NCI-H2107 treated with DMSO at 0.1 percent for 48 hours (cell line): ENCODE measurements around the gene CARM1.
"Not testable (repeated sequence)": the region's sequence is repeated elsewhere in the genome, so short reads cannot be mapped to it uniquely, and the experiment has no call there.

Experiments
- DNase-seq: peaks from one replicate; lab custom pipeline; 2025; ENCODE audit not compliant: unreplicated experiment; lab: John Stamatoyannopoulos, UW

Gene CARM1

DNA sequence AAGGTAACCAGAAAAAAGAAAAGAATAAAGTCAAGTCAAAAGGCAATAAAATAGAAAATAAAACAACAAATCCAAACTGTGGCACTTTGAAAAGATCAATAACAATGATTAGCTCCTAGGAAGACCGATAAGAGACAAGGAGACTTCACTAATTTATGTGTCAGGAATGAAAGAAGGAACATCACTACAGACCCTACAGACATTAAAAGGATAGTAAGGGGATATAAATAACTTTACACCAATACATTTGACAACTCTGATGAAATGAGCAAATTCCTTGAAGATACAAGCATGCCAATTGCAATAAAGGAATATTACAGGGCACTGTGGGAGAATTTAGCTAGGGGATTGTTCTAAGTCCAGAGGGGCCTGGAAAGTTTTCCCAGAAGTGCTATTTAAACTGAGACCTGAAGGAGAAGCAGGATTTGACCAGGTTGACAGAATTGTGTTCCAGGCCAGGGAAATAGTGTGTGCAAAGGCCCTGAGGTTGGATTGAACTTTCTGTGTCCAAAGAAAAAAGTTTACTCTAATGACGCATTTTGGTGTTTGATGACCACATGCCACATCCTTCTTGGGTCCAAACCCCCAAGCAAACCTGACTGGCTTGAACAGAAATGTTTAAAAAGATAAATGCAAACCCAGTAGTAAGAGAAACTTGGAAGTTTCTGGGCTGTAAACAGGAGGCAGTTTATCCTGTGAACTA, 24.7 kb upstream of the CARM1 start:
- DNase-seq: no peak

DNA sequence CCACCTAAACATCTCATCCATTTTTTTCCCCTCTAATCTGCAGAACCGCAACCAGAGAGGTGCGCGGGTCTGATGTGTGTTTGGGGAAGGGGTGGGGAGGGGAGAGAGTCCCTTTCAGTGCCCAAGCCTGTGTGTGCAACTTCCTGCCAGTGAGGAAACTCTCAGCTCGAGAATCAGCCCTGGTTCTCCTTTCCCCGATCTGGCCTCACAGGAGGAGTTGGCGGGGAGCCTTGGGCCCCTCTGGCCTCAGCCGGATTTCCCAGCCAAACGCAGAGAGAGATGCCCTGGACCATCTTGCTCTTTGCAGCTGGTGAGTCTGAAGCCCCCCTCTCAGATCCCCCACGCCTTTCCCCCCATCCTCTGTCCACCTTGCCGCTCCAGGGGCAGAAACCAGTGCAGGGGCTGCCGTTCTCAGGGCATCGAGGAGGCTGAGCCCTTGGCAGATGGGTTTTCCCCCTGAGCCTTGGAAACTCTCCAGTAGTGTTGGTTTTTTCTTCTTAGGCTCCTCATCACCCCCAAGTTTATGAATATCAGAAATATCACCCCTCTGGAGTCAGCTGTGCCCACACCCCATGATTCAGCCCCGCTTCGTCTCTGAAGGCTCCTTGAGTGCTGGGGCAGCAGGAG, 23.0 kb upstream of the CARM1 start, which contains the start of gene C19orf38:
Gene C19orf38 (plus strand): TSS at position 186 of the 627 bp plus-strand sequence. CDS start 94 bp downstream, at position 280.
- DNase-seq: no peak

DNA sequence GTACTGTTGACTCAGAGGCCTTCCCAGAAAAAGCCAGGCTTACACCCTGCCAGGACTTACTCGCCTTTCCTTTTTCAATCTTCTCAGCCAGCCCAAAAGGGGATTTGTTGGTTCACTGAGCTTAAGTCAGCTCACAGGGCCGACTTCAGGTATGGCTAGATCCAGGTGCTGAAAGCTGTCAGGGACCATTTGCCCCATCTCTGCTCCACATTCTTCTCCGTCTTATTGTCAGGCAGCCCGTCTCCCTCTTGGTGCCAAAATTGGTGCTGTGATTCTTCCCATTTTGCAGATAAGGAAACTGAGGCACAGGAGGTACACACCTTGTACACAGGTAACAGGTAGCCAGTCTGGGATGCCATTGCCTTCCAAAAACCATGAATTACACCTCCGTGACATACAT, 20.7 kb upstream of the CARM1 start:
- DNase-seq: no peak

DNA sequence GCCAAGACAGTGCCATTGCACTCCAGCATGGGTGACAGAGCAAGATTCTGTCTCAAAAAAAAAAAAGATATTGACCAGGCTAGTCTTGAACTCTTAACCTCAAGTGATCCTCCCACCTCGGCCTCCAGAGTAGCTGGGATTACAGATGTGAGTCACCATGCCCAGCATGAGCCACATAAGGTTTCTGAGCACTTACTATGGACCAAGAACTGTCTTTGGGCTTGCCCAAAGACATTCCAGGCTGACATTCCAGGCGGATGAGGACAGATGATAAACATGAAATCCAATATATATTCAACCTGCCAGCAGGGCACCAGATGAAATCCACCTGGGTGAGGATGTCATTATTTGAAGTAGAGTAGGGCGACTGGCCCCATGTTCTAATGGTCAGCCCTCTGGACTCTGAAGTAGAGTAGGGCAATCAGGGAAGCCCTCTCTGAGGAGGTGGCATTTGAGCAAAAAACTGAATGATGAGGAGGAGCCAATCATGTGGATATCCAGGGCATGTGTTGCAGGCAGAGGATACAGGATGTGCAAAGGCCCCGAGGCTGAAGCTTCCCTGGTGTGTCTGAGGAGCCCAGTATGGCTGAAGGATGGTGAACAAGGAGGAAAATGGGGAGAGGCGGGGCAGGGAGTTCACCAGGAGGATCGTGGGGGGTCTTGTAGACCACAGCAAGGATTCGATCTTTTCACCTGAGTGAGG, 19.1 kb upstream of the CARM1 start:
- no peak for DNase-seq

DNA sequence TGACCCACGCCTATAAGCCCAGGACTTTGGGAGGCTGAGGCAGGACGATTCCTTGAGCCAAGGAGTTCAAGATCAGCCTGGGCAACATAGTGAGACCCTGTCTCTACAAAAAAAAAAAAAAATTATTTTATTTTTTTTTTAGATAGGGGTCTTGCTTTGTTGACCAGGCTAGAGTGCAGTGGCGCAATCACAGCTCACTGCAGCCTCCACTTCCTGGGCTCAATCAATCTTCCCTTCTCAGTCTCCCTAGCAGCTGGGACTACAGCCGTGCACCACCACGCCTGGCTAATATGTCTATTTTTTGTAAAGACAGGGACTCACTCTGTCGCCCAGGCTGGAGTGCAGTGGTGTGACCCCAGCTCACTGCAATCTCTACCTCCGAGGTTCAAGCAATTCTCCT, 18.4 kb upstream of the CARM1 start:
- no peak for DNase-seq

DNA sequence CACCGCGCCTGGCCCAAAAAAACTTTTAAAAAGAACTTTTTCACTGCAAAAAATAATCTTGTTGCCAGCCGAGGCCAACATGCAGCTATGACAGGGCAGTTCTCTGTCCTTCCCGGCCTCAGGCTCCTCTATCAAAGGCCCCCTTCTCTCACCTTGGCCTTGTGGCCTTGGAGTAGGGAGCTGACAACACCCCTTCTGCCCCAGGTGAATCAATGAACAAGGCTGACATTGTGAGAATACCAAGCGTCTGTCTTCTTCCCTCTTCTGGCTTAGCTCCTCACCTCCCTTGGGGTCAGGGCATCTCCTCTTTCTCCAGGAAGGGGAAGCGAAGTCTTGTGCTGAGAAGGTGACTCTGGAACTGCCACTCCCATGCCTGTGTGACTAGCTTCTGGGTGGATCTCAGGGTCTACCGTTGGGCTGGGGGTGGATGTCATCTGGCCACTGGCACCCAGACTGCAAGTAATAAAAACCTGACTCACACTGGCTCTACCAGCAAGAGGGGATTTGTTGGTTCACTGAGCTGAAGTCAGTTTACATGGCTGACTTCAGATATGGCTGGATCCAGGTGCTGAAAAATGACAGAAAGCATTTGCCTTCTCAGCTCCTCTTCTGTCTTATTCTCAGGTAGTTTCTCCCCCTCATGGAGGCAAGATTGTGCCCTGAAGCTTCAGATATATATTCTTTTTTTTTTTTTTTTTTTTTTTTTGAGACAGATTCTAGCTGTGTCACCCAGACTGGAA, 16.8 kb upstream of the CARM1 start:
- no peak for DNase-seq

DNA sequence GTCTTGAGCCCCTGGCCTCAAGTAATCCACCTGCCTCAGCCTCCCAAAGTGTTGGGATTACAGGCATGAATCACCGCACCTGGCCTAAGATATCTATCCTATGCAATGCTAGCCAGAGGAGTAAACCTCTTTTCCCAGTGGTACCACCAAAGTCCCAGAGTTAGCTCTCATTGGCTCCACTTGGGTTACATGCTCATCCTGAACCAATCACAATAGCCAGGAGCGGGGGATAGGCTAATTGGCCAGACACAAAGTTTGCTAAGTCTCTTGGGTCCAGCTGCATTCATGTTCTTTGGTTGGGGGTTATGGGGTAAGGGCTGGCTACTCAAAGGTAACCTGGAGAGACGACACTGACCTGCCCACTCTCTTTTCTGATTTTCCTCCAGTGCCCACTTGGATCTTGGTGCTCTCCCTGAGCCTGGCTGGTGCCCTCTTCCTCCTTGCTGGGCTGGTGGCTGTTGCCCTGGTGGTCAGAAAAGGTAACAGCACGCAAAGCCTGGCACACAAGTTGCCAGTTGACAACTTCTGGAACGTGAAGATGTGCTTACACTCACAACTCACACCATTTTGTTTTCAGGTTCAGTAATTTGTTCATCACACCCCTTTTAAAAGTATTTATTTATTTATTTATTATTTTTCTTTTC, 15.4 kb upstream of the CARM1 start:
- no peak for DNase-seq

DNA sequence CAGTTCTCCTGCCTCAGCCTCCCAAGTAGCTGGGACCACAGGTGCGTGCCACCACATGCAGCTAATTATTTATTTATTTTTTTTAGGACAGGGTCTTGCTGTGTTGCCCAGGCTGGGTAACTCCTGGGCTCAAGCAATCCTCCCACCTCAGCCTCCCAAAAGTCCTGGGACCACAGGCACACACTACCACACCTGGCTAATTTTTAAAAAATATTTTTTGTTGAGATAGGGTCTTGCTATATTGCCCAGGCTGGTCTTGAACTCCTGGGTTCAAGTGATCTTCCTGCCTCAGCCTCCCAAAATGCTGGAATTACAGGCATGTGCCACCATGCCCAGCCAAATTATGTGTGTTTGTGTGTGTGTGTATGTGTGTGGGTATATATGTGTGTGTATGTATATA, 14.5 kb upstream of the CARM1 start:
- not testable (repeated sequence) for DNase-seq

DNA sequence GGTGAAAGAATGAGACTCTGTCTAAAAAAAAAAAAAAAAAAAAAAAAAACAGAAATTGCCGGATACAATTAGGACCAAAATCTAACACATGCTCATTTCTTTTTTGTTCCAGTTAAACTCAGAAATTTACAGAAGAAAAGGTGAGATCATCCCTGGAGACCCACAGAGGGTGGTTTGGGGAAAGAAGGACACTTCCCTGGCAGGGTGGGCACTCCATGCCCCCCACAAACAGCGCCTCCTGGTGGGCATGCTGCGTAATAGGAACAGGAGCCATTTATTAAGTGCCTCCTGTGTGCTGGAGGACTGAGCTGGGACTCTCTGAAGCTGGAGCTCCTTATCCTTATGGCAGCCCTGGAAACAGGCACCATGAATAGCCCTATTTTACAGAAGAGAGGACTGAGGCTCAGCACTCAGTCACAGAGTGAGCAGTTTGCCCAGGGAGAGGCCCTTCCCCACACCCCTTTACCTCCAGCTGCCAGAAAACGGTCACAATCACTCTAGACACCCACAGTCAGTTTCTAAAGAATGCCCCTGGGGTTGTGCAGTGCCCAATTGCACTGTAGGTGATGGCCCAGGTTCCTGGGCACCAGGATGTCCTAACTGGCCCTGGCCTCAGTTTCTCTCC, 13.0 kb upstream of the CARM1 start:
- DNase-seq: no peak

DNA sequence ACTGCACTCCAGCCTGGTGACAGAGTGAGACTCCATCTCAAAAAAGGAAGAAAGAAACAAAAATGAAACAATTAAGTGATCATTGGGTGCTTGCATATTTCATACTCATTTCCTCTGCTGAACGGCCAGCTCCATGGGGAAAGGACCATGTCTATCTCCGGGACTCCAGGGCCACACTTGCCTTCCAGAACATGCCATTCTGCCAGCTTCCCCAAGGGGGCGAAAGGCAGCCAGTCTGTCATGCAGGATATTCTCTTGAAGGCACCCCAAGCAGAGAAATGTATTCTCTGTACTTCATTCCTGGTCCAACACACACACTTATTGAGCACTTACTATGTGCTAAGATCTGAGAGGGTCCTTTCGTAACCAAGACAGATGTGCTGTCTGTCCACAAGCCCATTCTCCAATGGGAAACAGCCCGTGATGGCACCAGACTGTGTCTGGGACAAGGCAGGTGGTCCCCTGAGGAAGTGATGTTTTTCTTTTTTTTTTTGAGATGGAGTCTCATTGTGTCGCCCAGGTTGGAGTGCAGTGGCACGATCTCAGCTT, 10.2 kb upstream of the CARM1 start:
- no peak for DNase-seq

DNA sequence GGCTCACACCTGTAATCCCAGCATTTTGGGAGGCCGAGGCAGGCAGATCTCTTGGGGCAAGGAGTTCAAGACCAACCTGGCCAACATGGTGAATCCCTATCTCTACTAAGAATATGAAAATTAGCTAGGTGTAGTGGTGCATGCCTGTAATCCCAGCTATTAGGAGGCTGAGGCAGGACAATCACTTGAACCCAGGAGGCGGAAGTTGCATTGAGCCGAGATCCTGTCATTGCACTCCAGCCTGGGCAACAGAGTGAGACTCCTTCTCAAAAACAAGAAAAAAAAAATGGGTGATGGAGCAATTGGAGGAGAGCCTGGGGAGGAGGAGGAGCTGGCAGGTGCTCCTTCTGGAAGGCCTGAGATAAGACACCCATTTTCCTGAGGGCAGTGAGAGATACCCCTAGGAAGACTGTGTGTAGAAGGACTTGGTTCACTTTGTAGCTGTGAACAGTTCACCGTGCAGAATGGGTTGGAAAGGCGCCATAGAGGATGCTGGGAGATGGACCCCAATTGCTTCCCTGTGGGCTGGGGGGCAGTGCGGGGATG, 8.7 kb upstream of the CARM1 start:
- DNase-seq: no peak

DNA sequence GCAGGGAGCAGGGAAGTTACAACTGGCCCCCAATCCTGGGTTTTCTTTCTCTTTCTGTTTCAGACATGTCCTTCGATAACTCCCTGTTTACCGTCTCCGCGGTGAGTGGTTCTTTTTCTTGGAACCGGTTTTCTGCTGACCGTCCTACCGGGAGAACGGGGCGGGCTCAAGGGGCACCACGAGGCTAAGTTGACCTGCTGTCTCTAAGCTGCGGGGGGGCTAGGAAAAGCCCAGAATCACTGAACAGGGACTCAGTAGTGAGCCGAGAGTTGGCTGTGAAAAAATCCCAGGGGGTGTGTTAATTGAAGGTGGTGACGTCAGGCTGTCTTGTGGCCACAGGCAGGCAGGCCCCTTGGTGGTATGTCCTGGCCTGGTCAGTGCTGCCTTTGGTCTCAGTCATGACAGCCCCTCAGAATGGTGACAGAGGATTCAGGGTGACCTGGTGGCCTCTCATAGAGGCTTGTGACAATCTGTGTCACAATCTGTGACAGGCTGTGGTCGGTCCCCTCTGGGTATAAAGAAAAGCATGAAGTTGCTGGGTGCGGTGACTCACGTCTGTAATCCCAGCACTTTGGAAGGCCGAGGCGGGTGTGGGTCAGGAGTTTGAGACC, 8.1 kb upstream of the CARM1 start:
- no peak for DNase-seq

DNA sequence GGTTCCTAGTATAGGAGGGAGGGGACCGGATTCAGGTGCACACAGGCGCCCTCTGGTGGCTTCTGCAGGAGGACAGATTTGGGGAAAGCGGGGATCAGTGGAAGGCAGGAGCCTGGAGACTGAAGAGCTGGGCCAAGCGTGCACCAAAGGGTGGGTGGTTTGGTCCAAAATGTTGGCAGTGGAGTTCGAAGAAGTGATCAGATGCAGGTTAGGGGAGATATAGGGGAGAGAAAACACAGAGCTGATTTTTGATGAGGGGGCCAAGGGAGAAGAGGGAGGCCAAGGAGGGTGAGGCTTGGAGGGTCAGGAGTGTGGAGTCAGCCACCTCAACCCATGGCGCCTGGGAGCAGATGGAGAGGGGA, 6.8 kb upstream of the CARM1 start:
- peak; percentile 61 for DNase-seq

DNA sequence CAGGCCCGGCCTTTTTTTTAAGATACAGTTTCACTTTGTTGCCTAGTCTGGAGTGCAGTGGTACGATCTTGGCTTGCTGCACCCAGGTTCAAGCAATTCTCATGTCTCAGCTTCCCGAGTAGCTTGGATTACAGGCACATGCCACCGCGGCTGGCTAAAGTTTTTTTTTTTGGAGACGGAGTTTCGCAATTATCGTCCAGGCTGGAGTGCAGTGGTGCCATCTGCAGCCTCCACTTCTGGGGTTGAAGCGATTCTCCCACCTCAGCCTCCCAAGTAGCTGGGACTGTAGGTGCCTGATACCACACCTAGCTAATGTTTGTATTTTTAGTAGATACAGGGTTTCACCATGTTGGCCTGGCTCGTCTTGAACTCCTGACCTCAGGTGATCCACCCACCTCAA, 4.9 kb upstream of the CARM1 start:
- no peak for DNase-seq

DNA sequence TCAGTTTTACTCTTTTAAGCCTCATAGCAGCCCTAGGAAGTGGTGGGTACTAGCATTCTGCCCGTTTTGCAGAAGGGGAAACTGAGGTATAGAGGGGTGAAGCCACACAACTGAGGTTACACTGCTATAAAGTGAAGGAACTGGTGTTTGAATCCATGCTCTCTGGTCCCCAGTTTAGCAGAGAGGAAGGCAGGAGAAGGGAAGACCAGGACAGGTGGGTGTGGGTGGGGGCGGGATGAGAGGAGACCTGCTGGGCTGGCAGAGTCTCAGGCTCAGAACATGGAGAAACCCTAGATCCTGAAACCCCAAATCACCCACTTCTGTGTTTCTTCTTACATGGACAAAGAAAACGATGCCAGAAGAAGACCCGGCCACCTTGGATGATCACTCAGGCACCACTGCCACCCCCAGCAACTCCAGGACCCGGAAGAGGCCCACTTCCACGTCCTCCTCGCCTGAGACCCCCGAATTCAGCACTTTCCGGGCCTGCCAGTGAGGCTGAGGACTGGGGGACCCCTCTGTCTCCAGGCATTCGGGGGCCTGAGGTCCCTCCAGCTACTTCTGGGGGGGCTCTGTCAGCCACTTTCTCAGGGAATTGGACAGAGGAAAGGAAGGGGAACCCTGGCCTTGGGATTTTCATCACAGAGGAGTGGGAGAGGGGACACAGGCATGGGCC, 2.3 kb upstream of the CARM1 start:
- DNase-seq: no peak

DNA sequence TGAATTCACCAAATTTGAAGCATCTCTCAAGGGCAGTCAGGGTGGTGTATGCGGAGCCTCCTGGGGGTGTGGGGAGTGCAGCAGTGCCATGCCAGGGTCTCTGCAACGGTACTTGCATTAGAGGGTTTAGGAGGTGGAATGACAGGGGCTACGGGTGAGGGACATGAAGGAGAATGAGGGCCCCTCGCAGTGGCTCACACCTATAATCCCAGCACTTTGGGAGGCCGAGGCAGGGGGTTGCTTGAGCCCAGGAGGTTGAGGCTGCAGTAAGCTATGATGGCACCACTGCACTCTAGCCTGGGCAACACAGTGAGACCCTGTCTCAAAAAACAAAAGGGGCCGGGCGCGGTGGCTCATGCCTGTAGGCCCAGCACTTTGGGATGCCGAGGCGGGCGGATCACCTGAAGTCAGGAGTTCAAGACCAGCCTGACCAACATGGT, 1.5 kb upstream of the CARM1 start:
- not testable (repeated sequence) for DNase-seq

DNA sequence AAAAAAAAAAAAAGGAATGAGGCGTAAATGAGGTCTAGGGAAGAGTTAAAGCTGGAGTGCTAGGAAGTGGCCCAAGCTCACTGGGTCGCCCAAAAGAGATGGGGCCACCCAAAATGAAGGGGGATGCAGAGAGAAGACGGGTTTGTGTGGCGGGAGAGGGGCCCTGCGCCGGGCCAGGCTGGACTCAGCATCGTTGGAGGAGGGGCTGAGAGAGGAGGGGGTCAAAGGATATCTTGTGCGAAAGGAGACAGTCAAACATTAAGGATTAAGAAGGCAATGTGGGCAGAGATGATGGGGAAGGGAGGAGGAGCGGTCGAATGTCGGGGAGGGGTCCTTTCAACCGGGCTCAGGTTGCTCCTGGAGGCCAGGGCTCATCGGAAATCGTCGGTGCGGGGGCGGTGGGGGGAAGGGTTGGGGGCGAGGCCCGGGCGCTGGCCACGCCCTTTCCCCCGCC, 825 bp upstream of the CARM1 start:
- no peak for DNase-seq

DNA sequence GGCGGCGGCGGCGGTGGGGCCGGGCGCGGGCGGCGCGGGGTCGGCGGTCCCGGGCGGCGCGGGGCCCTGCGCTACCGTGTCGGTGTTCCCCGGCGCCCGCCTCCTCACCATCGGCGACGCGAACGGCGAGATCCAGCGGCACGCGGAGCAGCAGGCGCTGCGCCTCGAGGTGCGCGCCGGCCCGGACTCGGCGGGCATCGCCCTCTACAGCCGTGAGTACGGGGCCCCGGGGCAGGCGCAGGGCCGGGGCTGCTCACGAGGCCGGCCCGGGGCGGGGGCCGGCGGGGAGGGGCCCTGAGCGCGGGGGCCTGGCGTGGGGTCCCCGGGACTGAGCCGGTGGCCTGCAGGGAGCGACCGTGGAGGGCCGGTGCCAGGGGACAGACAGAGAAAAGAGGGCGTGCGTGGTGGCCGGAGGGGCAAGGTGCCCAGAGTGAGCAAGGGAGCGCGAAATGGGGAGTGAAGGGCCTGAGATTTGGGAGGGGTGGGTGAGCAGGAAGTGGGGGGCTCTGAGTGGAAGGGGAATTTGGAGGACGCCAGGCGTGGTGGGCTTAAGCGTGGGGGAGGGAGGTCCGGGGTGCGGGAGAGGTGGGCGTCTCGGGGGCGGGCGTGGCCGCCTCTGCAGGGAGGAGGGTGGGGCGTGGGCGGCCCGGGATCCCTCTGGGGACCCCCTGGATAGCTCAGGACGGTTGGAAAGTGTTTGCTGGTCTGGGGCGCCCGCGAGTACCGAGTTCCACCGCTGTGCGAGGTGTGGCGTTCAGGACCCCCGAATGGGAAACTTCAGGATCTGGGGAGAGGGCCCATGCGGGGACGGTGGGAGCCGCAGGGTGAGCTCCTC, 575 bp downstream of the CARM1 start:
- DNase-seq: no peak
